ENCODE data around the gene SORL1.

Gene SORL1

DNA sequence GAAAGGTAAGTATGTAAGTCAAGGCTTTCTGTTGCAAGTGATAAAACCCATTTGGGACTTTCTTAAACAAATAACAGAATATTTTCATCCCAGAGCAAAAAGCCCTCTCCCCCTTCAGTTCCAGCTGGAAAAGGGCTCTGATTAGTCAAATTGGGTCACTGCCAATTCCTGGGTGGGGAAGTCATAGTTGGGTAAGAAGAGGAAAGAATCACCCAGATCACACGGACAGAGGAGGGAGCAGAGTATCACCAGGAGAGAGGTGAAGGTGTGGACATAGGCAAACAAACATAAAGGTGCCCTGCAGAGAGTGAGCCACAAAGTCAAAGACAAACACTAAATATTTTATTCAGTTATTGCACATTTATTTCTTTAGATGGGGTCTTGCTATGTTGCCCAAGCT is 36.3 kb upstream of the SORL1 start:
- Histone ChIP-seq H3K4me1 (ENCODE audit: control insufficient read depth, insufficient read depth, low read length) (peaks cover 5% of the 10 kb centered on the region; the same call in 1 of the 2 replicates), H3K27me3 (ENCODE audit: control insufficient read depth, insufficient read depth, low read length) (no peaks in the 10 kb centered on the region), H3K36me3 (ENCODE audit: control insufficient read depth, insufficient read depth, low read length) (no peaks in the 10 kb centered on the region), H3K9me3 (ENCODE audit: control insufficient read depth, insufficient read depth, low read length) (no peaks in the 10 kb centered on the region), H3K4me3 (ENCODE audit: low read depth, low read length) (no peak overlapping the region), H3K9ac (ENCODE audit: low read depth, low read length) (no peak overlapping the region), H3K27ac (ENCODE audit: low read depth, low read length) (no peak overlapping the region)

DNA sequence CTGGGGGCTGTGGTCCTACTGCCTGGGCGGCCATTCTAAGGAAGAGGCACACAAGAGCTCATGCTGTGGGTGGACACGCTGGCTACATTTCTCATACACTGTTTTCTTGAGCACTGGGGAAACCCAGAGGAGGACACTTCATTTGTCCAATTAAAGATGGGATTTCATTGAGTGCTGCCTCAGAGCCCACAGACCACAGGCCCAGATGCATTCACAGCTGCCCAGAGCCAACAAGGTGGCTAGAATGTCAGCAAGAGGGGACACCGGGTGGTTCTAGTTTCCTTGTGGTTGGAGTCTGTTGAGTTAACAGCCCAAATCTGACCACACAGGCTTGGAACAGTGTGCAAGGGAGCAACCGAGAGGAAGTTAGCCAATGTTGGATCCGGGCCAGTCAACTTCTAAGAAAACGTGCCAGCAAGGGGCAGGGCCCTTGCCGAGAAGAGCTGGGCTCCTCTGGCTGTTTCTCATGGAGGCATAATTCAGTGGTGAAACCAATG is 35.0 kb upstream of the SORL1 start:
- Histone ChIP-seq H3K27me3 (ENCODE audit: control insufficient read depth, insufficient read depth, low read length) (no peaks in the 10 kb centered on the region), H3K27ac (ENCODE audit: low read depth, low read length) (no peak overlapping the region), H3K9ac (ENCODE audit: low read depth, low read length) (no peak overlapping the region), H3K36me3 (ENCODE audit: control insufficient read depth, insufficient read depth, low read length) (no peaks in the 10 kb centered on the region), H3K9me3 (ENCODE audit: control insufficient read depth, insufficient read depth, low read length) (no peaks in the 10 kb centered on the region), H3K4me1 (ENCODE audit: control insufficient read depth, insufficient read depth, low read length) (peaks cover 12% of the 10 kb centered on the region; the same call in 1 of the 2 replicates), H3K4me3 (ENCODE audit: low read depth, low read length) (no peak overlapping the region)

DNA sequence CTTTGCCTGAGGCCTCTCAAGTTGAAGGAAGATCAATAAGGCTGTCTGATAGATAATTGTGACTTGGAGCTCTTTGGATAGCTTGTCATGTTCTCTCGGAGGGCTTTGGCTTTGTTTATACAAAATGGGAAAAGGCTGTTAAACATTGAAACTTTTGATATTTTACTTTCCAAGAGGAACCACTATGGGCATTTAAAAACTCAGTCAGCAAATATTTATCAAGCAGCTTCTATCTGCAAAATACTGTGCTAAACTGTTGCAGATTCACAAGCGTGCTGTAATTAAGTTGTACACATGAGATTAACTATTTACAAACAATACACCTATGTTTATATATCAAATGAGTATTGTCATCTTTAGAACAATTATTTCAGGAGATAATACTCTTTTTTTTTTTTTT is 34.5 kb upstream of the SORL1 start:
- Histone ChIP-seq H3K9me3 (ENCODE audit: control insufficient read depth, insufficient read depth, low read length) (no peaks in the 10 kb centered on the region), H3K4me1 (ENCODE audit: control insufficient read depth, insufficient read depth, low read length) (peaks cover 12% of the 10 kb centered on the region; the same call in 1 of the 2 replicates), H3K9ac (ENCODE audit: low read depth, low read length) (no peak overlapping the region), H3K36me3 (ENCODE audit: control insufficient read depth, insufficient read depth, low read length) (no peaks in the 10 kb centered on the region), H3K27ac (ENCODE audit: low read depth, low read length) (no peak overlapping the region), H3K27me3 (ENCODE audit: control insufficient read depth, insufficient read depth, low read length) (no peaks in the 10 kb centered on the region), H3K4me3 (ENCODE audit: low read depth, low read length) (no peak overlapping the region)

DNA sequence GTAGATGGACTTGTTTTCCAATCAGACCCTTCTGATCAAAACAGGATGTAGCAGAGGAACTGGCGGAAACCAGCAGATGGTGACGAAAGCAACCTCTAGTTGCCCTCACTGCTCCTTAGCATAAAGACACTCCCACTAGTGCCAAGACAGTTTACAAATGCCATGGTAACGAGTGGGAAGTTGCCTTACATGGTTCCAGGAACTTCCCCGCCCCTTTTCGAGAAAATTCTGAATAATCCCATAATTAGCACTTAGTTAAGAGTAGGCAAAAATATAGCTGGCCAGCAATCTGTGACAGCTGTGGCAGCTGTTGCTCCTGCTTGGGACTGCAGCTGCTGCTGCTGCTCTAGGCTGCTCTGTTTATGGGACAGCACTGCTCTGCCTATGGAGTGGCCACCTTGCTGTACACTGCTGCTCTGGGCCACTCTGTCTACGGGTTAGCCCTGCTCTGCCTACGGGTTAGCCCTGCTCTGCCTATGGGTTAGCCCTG is 33.4 kb upstream of the SORL1 start:
- Histone ChIP-seq H3K4me1 (ENCODE audit: control insufficient read depth, insufficient read depth, low read length) (peaks cover 12% of the 10 kb centered on the region; the same call in 1 of the 2 replicates), H3K27me3 (ENCODE audit: control insufficient read depth, insufficient read depth, low read length) (no peaks in the 10 kb centered on the region), H3K36me3 (ENCODE audit: control insufficient read depth, insufficient read depth, low read length) (no peaks in the 10 kb centered on the region), H3K27ac (ENCODE audit: low read depth, low read length) (no peak overlapping the region), H3K9ac (ENCODE audit: low read depth, low read length) (no peak overlapping the region), H3K9me3 (ENCODE audit: control insufficient read depth, insufficient read depth, low read length) (no peaks in the 10 kb centered on the region), H3K4me3 (ENCODE audit: low read depth, low read length) (no peak overlapping the region)

GRCh38 chr11:121419836-121420235 is 32.3 kb upstream of the SORL1 start:
- Histone ChIP-seq H3K4me3 (ENCODE audit: low read depth, low read length) (no peak overlapping the region), H3K27me3 (ENCODE audit: control insufficient read depth, insufficient read depth, low read length) (no peaks in the 10 kb centered on the region), H3K4me1 (ENCODE audit: control insufficient read depth, insufficient read depth, low read length) (peaks cover 12% of the 10 kb centered on the region; the same call in 1 of the 2 replicates), H3K9ac (ENCODE audit: low read depth, low read length) (no peak overlapping the region), H3K36me3 (ENCODE audit: control insufficient read depth, insufficient read depth, low read length) (no peaks in the 10 kb centered on the region), H3K27ac (ENCODE audit: low read depth, low read length) (no peak overlapping the region), H3K9me3 (ENCODE audit: control insufficient read depth, insufficient read depth, low read length) (no peaks in the 10 kb centered on the region)

GRCh38 chr11:121420398-121420797 is 31.7 kb upstream of the SORL1 start:
- no peak overlapping the region for H3K9ac ChIP-seq (ENCODE audit: low read depth, low read length)
- no peaks in the 10 kb centered on the region for H3K27me3 ChIP-seq (ENCODE audit: control insufficient read depth, insufficient read depth, low read length)
- peaks cover 12% of the 10 kb centered on the region; the same call in 1 of the 2 replicates for H3K4me1 ChIP-seq (ENCODE audit: control insufficient read depth, insufficient read depth, low read length)
- no peak overlapping the region for H3K27ac ChIP-seq (ENCODE audit: low read depth, low read length)
- H3K4me3 ChIP-seq (ENCODE audit: low read depth, low read length), result no peak overlapping the region
- no peaks in the 10 kb centered on the region for H3K36me3 ChIP-seq (ENCODE audit: control insufficient read depth, insufficient read depth, low read length)
- H3K9me3 ChIP-seq (ENCODE audit: control insufficient read depth, insufficient read depth, low read length), result no peaks in the 10 kb centered on the region

- H3K9ac ChIP-seq (ENCODE audit: low read depth, low read length), result no peak overlapping the region
- H3K4me3 ChIP-seq (ENCODE audit: low read depth, low read length), result no peak overlapping the region
- no peak overlapping the region for H3K27ac ChIP-seq (ENCODE audit: low read depth, low read length)
- H3K4me1 ChIP-seq (ENCODE audit: control insufficient read depth, insufficient read depth, low read length), result peaks cover 12% of the 10 kb centered on the region; the same call in 1 of the 2 replicates
- no peaks in the 10 kb centered on the region for H3K36me3 ChIP-seq (ENCODE audit: control insufficient read depth, insufficient read depth, low read length)
- H3K27me3 ChIP-seq (ENCODE audit: control insufficient read depth, insufficient read depth, low read length), result peaks cover 5% of the 10 kb centered on the region
- no peaks in the 10 kb centered on the region for H3K9me3 ChIP-seq (ENCODE audit: control insufficient read depth, insufficient read depth, low read length)
Measured at GRCh38 chr11:121421149-121421901, 30.8 kb upstream of the SORL1 start.

DNA sequence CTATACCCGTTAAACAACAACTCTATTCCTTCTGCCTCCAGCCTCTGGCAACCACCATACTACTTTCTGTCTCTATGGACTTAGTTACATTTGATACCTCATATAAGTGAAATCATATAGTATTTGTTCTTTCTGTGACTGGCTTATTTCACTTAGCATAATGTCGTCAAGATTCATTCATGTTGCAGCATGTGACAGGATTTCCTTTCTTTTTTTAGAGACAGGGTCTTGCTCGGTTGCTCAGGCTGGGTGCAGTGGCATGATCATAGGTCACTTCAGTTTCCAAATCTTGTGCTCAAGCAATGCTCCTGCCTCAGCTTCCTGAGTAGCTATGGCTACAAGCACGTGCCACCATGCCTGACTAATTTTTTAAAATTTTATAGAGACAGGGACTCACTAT is 29.4 kb upstream of the SORL1 start:
- peaks cover 18% of the 10 kb centered on the region for H3K4me1 ChIP-seq (ENCODE audit: control insufficient read depth, insufficient read depth, low read length)
- no peak overlapping the region for H3K27ac ChIP-seq (ENCODE audit: low read depth, low read length)

DNA sequence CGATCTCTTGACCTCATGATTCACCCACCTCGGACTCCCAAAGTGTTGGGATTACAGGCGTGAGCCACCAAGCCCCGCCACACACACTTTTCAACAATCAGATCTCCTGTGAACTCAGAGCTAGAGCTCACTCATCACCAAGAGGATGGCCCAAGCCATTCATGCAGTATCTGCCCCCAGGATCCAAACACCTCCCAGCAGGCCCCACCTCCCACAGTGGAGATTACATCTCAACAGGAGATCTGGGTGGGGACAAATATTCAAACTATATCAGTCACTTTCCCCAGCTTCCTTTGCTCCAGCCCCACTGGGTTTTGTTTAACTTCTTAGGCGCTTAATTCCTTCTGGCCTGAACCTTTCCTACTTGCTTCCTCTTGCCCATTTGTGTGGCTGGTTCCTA is 26.3 kb upstream of the SORL1 start:
- Histone ChIP-seq H3K9me3 (ENCODE audit: control insufficient read depth, insufficient read depth, low read length) (no peaks in the 10 kb centered on the region), H3K4me3 (ENCODE audit: low read depth, low read length) (no peak overlapping the region), H3K27me3 (ENCODE audit: control insufficient read depth, insufficient read depth, low read length) (peaks cover 20% of the 10 kb centered on the region), H3K4me1 (ENCODE audit: control insufficient read depth, insufficient read depth, low read length) (peaks cover 13% of the 10 kb centered on the region), H3K27ac (ENCODE audit: low read depth, low read length) (no peak overlapping the region), H3K9ac (ENCODE audit: low read depth, low read length) (no peak overlapping the region), H3K36me3 (ENCODE audit: control insufficient read depth, insufficient read depth, low read length) (no peaks in the 10 kb centered on the region)

More for the DNA sequence above, 29.4 kb upstream of the SORL1 start:
- Histone ChIP-seq H3K9ac (ENCODE audit: low read depth, low read length) (no peak overlapping the region), H3K36me3 (ENCODE audit: control insufficient read depth, insufficient read depth, low read length) (no peaks in the 10 kb centered on the region), H3K9me3 (ENCODE audit: control insufficient read depth, insufficient read depth, low read length) (no peaks in the 10 kb centered on the region), H3K27me3 (ENCODE audit: control insufficient read depth, insufficient read depth, low read length) (peaks cover 13% of the 10 kb centered on the region), H3K4me3 (ENCODE audit: low read depth, low read length) (no peak overlapping the region)

GRCh38 chr11:121426476-121427399 is 25.4 kb upstream of the SORL1 start:
- H3K9me3 ChIP-seq (ENCODE audit: control insufficient read depth, insufficient read depth, low read length), result no peaks in the 10 kb centered on the region
- peak overlapping the region; percentile 57 for H3K4me3 ChIP-seq (ENCODE audit: low read depth, low read length)
- no peak overlapping the region for H3K27ac ChIP-seq (ENCODE audit: low read depth, low read length)
- H3K36me3 ChIP-seq (ENCODE audit: control insufficient read depth, insufficient read depth, low read length), result no peaks in the 10 kb centered on the region
- peaks cover 6% of the 10 kb centered on the region for H3K4me1 ChIP-seq (ENCODE audit: control insufficient read depth, insufficient read depth, low read length)
- H3K27me3 ChIP-seq (ENCODE audit: control insufficient read depth, insufficient read depth, low read length), result peaks cover 20% of the 10 kb centered on the region
- 0 out of 2 replicates have a peak overlapping the region, but pooled peaks have one; percentile 5 for H3K9ac ChIP-seq (ENCODE audit: low read depth, low read length)

Measured in HUES48 (cell line).